HG02763 (cell line): Measurements from ENCODE around the gene ARPP21.

ENCODE experiments used
- ATAC-seq: cut with Tn5 transposase; IDR thresholded peaks from one replicate; pipeline ENCODE4 v1.9.1; 2021; ENCODE audit warnings: mild to moderate bottlenecking, moderate library complexity; ENCODE audit not compliant: unreplicated experiment

Gene ARPP21

GRCh38 chr3:35641331-35641730 is 2.0 kb downstream of the ARPP21 start:
- no peak for ATAC-seq

GRCh38 chr3:35641920-35642527 is 2.7 kb downstream of the ARPP21 start:
- no peak for ATAC-seq

- ATAC-seq, result no peak
Measured at GRCh38 chr3:35643495-35643894, 4.2 kb downstream of the ARPP21 start.

GRCh38 chr3:35644451-35644850 is 5.1 kb downstream of the ARPP21 start:
- ATAC-seq, result no peak

- ATAC-seq, result no peak
Measured at GRCh38 chr3:35645189-35645588, 5.9 kb downstream of the ARPP21 start.

GRCh38 chr3:35646081-35646480 is 6.8 kb downstream of the ARPP21 start:
- no peak for ATAC-seq

- no peak for ATAC-seq
Measured at GRCh38 chr3:35647461-35647860, 8.1 kb downstream of the ARPP21 start.

- no peak for ATAC-seq
Measured at GRCh38 chr3:35648347-35648746, 9.0 kb downstream of the ARPP21 start.

GRCh38 chr3:35649405-35649804 is 10.1 kb downstream of the ARPP21 start:
- ATAC-seq, result no peak

- ATAC-seq, result no peak
Measured at GRCh38 chr3:35651426-35651825, 12.1 kb downstream of the ARPP21 start.

- ATAC-seq, result no peak
Measured at GRCh38 chr3:35651851-35652250, 12.5 kb downstream of the ARPP21 start.

- ATAC-seq, result no peak
Measured at GRCh38 chr3:35653347-35653746, 14.0 kb downstream of the ARPP21 start.

GRCh38 chr3:35654476-35654875 is 15.2 kb downstream of the ARPP21 start:
- ATAC-seq, result no peak

GRCh38 chr3:35658686-35659085 is 19.4 kb downstream of the ARPP21 start:
- no peak for ATAC-seq

GRCh38 chr3:35659768-35660167 is 20.4 kb downstream of the ARPP21 start:
- no peak for ATAC-seq

GRCh38 chr3:35663471-35663870 is 24.1 kb downstream of the ARPP21 start:
- ATAC-seq, result no peak

- ATAC-seq, result peak; percentile 93
Measured at GRCh38 chr3:35664460-35664919, 25.2 kb downstream of the ARPP21 start.

- no peak for ATAC-seq
Measured at GRCh38 chr3:35665390-35666055, 26.2 kb downstream of the ARPP21 start.

- ATAC-seq, result no peak
Measured at GRCh38 chr3:35666888-35667287, 27.6 kb downstream of the ARPP21 start.

GRCh38 chr3:35670408-35670965 is 31.2 kb downstream of the ARPP21 start:
- ATAC-seq, result no peak

- ATAC-seq, result no peak
Measured at GRCh38 chr3:35671483-35671882, 32.2 kb downstream of the ARPP21 start.

- no peak for ATAC-seq
Measured at GRCh38 chr3:35673017-35673416, 33.7 kb downstream of the ARPP21 start.
